GM21515 (cell line): ENCODE results near the gene KDSR.
"Not testable (repeated sequence)": the region's sequence is repeated elsewhere in the genome, so short reads cannot be mapped to it uniquely, and the experiment has no call there.

Experiments used
- ATAC-seq: cut with Tn5 transposase; IDR thresholded peaks from one replicate; pipeline ENCODE4 v1.9.1; 2021; ENCODE audit not compliant: unreplicated experiment

The KDSR gene

DNA sequence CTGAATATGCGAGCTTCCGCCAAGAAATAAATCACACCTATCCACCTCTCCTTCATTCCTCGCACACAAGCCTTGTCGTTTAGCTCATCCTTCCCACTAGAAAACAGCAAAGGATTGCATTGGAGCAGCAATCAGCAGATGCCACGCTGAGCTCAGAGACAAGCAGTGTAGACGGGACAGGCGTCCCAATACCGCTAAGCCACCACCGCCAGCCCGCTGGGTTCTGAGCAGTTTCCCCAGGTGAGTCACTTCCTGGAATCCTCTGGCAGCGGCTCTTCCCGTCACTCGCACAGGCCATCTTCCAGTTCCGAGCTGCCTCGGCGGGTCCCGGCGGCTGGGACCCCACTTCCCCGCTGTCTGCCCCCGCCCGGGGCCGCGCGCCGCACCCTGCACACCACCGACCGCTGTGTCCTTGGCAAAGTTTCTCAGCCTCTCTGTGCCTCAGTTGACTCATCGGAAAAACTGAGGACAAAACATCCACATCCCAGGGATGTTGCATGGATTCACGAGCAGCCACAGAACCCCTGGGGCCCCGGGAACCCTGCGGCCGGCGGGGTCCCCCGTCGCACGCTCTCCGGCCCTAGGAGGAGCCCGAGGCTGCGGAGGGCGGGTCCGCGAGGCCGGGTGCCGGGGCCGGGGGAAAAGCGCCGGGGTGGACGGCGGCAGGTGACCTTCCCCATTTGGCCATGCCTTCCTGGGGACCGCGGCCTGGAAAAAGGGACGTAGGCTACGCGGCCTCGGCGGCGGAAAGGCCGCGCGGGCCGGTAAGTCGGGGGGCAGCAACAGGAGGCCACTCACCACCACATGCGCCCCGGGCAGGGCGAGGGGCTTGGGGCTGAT, 573 bp downstream of the KDSR start:
- peak; percentile 37 for ATAC-seq

DNA sequence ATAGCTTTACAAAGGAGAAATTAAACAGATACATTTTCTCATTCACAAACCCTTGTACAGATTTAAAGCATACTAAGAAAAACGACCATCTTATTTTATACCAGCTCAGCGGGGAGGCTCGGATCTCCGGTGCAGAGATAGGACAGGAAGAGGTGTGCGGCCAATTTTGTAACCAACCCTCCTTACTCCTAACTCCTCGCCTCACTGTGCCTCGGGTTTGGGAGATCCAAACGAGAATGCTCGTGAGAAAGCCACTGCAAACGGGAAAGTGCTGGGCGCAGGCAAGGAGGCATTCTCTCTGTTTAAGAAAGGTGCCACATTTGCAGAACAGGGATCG, 1.2 kb downstream of the KDSR start:
- no peak for ATAC-seq

DNA sequence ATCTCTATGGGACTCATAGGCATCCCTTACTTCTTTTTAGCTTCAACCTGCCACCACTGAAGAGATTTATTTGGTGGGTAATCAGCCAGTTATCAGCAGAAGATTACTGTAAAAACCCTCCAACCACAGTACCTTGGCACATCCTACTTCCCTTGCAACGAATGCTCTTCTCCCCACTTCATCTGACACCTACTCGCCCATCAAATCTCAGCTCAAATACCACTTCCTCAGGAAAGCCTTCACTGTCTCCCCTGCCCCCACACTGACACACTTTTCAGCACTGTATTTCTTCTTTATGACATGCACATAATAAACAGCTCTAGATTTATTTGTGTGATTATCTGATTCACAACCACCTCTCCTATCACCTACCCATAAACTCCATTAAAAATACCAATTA, 3.1 kb downstream of the KDSR start:
- ATAC-seq, result no peak

DNA sequence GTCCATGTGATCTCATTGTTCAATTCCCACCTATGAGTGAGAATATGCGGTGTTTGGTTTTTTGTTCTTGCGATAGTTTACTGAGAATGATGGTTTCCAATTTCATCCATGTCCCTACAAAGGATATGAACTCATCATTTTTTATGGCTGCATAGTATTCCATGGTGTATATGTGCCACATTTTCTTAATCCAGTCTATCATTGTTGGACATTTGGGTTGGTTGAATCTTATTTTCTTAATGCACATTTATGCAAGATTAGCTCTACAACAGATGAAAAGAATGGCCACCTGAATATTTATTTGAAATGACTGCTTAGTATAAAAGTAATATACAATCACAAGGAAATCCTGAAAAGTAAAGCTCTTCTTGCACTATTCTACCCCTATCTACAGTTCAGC, 3.6 kb downstream of the KDSR start:
- ATAC-seq, result not testable (repeated sequence)

DNA sequence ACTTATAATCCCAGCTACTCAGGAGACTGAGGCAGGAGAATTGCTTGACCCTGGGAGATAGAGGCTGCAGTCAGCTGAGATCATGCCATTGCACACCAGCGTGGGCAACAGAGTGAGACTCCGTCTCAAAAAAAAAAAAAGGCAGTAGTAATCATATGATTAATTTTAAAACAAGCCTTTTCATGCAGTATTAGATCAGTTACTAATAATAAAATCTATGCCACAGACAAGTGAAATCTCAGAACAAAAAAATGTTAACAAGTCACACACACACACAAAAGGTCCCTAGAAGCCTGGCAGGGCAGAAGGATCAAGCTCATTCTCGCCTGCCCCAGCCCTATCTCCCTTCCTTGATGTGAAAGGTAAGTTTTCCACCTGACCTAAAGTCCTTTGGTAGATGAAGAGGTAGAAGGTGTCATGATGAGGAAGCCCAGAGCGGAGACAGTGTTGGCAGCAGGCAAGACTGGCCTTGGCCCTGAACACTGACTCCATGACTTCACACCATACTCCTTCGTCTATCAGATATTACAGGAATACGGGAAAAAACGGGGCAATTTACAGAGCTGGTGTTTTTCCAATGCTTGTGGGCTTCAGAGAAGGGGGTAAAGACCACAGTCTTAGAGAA, 10.6 kb downstream of the KDSR start:
- ATAC-seq, result no peak

DNA sequence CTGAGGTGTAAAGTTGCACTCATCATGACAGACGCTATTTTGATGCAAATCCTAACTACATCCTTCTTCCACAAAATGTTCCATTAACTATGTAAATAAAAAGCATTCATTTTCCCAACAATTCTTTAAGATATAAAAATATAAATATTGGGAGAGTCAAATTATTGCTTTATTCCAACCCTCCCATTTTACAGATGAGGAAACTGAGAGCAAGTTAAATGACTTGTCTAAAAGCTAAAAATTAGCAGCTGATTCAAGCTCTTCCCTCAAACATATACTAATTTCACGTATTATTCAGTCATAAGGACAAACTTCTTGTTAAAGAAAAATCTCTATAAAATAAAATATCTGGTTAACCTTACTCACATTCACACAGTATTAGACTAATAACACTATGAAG, 16.8 kb downstream of the KDSR start:
- no peak for ATAC-seq

DNA sequence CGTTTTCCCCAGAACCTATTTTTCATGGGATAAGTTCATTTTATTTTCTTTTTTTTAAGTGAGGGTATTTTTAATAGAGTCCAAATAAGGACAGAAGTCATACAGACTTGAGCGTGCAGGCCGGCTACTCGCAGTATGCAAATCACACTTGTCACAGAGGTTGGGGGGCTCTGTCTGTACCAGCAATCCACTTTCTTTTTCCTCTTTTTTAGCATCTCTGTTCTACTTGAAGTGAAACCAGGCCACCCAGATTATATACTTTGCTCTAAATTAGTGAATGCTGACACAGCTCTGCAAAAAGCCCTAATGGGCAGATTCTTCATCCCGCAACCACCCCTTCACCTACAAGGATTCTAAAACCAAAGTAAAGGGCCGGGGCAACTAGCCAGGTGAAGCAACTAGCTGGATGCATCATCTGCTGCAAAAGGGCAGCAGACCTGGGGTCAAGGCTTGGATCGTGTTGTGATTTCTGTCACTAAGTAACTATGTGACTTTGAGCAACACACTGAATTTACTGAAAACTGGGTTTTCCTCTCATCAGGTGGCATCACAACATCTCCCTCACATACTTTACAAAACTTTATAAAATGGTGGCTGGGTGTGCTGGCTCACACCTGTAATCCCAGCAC, 18.4 kb downstream of the KDSR start:
- ATAC-seq, result no peak

DNA sequence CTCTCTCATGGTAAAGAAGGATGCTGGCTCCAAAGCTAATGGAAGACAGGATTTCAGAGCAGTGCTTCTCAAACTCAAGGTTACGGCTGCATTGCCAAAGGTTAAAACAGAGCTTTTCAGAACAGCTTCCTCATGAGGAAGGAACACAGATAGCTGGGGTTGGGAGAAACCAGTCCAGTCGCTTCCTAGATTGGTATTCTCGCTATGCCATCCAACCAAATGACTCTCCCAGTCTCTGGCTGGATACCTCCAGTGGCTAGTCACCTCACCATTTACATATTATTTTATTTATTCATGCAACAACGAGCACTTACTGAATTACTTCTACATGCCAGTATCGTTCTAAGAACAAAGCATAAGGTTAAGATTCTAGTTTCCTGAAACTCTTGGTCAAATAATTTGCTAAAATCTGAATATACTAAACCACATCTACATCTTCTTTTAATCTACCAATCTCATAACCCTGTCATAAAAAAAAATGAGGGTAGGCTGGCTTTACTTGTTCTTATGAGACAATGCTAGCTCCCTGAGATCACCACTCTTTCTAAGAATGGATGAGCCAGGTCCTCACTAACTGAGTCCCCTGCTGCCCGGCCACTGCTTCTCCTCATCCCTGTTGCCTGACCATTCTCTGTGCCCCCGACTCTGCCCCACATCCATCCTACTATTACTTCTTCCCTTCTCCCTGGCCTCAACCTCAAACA, 20.4 kb downstream of the KDSR start:
- no peak for ATAC-seq

DNA sequence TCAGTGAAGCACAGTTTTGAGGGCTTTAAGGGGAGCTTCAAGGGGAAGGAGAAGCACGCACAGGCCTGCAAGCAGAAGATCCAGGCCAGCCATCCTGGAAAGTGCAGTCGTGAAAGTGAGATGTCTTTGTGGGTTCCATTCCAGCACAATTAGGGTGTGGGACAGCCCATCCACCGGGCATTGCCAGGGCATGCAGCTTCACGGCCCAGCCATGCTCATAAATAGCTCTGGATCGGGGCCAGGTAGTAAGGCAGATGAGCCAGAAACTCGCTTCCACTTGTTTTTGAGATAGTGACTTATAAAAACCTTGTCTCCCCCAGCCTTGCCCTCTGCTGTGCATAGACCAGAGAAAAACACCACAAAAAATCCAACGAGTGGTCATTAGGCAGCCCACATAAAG, 21.0 kb downstream of the KDSR start:
- ATAC-seq, result no peak

DNA sequence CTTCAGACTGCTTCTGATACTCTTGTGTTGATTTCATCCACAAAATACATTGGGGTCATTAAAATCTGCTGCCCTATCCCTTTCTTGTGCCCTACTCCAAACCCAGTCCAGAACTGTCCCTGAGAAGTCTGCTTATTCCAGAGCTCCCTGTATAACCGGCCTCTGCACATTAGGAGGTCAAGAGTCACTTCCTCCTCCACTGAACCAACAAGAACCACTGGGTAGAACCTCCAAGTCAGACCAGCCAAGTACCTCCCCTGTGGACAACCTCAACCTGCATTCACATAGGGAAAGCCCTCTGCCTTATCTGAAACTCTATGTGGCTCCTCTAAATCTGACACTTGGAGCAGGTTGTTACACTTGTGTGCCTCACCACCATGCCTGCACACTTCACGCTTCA, 22.1 kb downstream of the KDSR start:
- no peak for ATAC-seq

DNA sequence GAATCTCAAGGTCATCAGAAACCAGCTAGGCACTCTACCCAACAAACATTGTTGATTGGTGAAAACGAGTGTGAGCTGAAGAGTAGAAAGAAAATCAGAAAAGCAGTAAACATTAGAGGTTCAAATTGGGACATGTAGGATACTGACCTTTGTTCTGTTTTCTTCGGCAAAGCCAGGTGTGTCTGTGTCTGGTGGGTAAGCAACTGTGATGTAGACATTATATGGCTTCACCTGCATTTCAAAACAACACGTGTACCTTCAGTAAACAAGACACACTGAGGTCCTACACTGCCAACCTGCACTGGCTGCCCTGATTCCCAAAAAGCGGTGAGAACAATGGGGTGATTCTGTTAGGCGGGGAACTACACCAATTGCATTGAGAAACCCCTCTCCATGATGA, 22.7 kb downstream of the KDSR start:
- ATAC-seq, result no peak

DNA sequence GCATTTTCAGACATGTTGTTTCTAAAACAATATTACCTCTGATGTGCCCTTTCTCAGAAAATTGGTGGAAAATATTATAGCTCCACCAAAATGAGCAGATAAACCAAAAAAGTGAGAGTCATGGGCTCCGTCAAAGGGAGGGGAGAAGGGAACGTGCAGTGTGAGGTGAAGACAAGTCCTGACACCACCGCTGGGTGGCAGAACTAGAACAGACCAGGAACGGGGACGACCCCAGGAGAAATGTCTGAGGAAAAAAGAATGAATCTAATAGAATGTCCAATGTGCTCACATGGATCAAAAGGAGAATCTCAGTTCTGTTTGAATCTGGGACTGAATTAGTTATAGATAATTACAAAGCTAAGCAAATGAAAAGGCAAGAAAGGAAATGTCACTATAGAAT, 24.8 kb downstream of the KDSR start:
- ATAC-seq, result no peak

DNA sequence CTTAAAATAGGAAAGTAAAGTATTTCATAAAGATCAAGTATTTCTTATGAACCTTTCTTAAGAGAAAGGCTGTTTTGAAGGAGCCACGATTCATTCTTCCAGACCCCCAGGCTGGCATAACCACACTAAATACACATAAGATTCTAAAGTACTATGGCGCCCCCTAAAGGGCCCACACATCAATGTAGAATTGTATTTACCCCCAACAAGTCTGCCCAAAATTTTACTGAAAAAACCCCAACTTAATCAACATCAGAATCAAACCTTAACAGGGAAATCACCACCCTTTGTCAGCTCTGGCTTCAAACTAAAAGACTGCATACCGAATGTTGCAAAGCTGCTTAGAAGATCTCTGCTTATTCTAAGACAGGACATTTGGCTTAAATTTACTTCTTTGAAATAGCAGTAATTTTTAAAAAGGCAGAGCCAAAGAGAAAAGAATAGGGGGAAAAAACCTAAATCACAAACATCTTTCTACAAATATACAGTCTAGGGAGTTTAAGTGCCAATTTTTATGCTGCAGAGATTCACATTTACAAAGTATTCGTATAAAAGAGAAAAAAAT, 27.0 kb downstream of the KDSR start:
- ATAC-seq, result no peak

DNA sequence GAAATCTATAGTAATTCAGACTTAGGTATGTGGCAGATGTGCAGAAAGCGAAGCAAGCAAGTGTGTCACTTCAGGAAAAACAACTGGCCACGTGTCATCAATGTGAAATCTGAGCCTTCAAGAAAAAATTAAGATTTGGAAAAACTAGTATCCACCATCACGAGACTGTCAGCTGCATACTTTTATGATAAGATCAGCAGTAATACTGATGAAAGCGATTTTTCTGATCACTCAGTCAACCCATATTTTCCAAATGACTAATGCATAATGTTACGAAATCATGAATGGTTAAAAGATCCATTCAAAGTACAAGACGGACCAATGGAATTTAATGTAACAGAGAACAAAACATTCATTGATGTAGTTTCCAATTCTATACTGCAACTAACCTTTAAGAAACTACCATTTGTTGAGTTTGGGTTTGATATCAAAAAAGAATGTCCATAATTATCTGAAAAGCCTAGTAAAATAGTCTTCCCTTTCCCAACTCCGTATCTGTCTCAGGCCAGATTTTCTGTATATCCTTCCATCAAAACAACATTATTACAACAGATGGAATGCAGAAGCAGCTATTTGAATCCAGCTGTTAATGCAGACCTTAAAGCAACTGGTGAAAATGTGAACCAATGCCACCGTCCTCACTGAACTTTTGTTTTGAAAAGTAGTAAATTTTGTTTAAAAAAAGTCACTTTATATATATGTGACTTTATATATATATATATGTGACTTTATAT, 30.5 kb downstream of the KDSR start:
- ATAC-seq, result no peak

DNA sequence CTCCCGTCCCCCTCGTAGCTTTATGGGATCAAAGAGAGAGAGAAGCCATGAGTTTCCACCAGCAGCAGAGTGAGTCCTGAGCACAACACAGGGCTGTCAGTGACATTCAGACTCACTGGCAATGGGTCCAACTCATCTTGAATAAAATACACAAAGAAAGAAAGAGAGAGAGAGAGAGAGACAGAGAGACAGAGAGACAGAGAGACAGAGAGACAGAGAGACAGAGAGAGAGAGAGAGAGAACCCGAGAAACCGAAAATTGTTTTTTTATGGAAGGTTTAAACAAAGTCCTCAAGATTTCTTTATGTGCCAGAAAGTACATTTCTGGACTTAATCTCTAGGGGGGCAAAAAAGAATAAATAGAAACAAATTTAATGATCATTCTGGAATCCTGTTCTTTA, 35.9 kb downstream of the KDSR start:
- no peak for ATAC-seq

DNA sequence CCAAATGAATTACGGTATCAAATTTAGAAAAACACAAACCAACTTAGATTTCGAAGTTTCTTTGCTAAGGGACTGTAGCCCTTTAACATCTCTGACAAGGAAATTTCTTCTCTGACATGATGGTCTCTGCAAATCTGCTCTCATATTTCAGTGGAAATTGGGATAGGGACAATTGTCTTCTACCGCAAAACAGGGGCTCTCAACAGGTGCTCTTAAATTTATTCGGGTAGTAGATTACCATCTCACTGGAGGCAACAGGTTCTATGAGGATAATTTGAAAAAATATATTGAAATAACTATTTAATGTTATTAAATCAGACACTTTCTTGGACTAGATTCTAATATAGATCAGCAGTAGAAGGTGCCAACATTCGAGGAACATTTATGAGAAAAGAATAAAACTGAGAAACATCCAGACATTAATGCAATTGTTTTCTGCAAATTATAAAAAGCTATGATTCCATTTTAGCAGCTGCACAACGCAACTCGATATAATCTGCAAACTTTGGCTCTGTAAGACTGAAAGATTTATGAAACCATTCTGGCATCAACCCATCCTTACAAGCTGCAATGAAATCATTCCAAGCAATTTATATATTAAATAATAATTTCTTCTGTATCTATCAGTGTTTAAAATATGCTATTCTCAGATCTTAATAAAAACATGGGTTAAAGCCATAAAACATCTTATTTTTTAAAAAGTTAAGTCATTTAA, 37.4 kb downstream of the KDSR start:
- no peak for ATAC-seq

DNA sequence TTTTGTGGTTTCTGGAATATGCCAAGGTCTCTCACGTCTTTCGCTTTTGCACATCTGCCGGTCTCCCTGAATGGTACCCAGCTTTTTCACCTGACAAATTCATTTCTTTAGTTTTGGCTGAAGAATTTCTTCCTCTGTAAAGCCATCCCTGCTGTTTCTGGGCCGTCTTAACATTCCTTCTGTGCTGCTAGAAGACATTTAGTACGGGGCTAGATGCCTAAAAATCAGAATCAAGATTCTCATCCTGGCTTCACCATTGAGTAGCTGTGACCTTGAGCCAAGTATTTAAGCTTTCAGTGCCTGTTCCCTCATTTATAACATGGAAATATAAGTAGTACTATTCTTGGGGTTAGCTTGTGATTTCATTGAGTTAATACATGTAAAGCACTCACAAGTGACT, 41.0 kb downstream of the KDSR start:
- no peak for ATAC-seq

DNA sequence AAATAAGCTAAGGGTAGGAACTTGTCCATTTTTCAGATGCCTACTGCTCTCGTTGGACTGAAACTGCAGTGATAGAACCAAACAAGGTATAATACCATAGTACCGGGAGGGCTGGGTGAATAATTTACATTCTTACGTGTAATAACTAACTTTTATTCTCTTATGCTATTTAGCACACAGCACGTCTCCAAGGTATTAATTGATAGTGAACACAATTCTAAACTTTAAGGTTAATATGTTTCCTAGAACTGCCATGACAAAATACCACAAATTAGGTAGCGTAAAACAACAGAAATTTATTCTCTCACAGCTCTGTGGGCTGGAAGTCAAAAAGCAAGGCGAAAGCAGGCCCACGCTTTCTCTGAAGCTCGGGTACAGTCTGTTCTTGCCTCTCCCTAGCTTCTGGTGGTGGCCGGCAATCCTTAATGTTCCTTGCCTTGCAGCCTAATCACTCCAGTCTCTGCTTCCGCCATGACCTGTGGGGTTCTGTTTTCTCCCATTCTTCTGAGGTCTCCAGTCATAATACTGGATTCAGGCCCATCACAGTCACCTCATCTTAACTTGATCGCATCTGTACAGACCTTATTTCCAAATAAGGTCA, 41.8 kb downstream of the KDSR start:
- no peak for ATAC-seq

DNA sequence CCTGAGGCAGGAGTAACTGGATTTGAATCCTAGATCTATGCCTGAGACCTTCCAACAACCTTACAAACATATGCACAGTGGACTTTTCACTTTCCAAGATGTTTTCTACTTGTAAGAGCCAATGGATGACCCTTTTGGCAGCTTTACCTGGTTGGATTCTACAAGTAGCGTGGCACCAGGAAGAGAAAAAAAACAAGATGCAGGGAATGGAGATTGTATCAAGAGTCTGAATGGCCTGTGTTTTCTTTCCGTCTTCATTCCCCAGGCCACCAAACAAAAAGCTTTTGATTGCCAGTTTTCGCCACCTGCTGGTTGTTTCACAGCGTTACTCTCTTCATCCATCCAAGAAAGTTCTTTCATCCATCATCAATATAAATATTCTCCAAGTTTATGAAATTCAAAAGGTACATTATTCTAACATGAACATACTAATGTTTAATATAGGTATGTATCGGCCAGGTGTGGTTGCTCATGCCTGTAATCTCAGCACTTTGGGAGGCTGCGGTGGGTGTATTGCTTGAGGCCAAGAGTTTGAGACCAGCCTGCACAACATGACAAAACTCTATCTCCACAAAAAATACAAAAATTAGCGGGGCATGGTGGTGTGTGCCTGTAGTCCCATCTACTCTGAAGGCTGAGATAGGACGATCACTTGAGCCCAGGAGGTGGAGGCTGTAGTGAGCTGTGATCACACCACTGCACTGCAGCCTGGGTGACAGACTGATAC, 43.9 kb downstream of the KDSR start:
- no peak for ATAC-seq
